Neural progenitor cell (in vitro differentiated cells): ENCODE data around the gene COG5. TPM values are rescaled to one million over a fixed set of nuclear protein-coding genes. Genes with fewer than 3 reads are reported as not detected.

ENCODE experiments used
- DNase-seq: peaks from one replicate; pipeline ENCODE4 v3.0.0-alpha.2; 2016; ENCODE audit warnings: low spot score
- H2AFZ ChIP-seq: fragments of 200-600 bp; sonication (generic); replicated peaks from 2 replicates; pipeline ENCODE4 v1.6.1; 2016; ENCODE audit warnings: antibody characterized with exemption
- H3F3A ChIP-seq: fragments of 200-600 bp; sonication (generic); 2 replicates; pipeline ENCODE4 v1.6.1; 2016; ENCODE audit warnings: antibody characterized with exemption, low read depth
- H3K27ac ChIP-seq: fragments of 200-600 bp; sonication (generic); 2 replicates; pipeline ENCODE4 v1.5.1; 2016; ENCODE audit warnings: mild to moderate bottlenecking
- H3K27me3 ChIP-seq: fragments of 200-600 bp; sonication (generic); 2 replicates; pipeline ENCODE4 v1.6.1; 2016; ENCODE audit warnings: mild to moderate bottlenecking, moderate library complexity
- H3K36me3 ChIP-seq: fragments of 200-600 bp; sonication (generic); 2 replicates; pipeline ENCODE4 v1.5.1; 2016
- H3K4me1 ChIP-seq: fragments of 200-600 bp; sonication (generic); 2 replicates; pipeline ENCODE4 v1.6.1; 2016; ENCODE audit warnings: mixed run types
- H3K4me2 ChIP-seq: fragments of 200-600 bp; sonication (generic); 2 replicates; pipeline ENCODE4 v1.6.1; 2016
- H3K4me3 ChIP-seq: fragments of 200-600 bp; sonication (generic); 2 replicates; pipeline ENCODE4 v1.5.1; 2016
- H3K79me2 ChIP-seq: fragments of 200-600 bp; sonication (generic); 2 replicates; pipeline ENCODE4 v1.6.1; 2016; ENCODE audit warnings: low read depth
- H3K9ac ChIP-seq: fragments of 200-600 bp; sonication (generic); 2 replicates; pipeline ENCODE4 v1.6.1; 2016
- H3K9me3 ChIP-seq: fragments of 200-600 bp; sonication (generic); 2 replicates; pipeline ENCODE4 v1.5.1; 2016; ENCODE audit warnings: low read depth
- H4K20me1 ChIP-seq: fragments of 200-600 bp; sonication (generic); 2 replicates; pipeline ENCODE4 v1.6.1; 2016; ENCODE audit warnings: low read depth
- H3K27ac Mint-ChIP-seq: 3 replicates; pipeline ENCODE4 v1.8.0; 2021; ENCODE audit warnings: mixed read lengths
- H3K27me3 Mint-ChIP-seq: 2 replicates; pipeline ENCODE4 v1.8.0; 2022; ENCODE audit warnings: low read depth, mild to moderate bottlenecking, inconsistent platforms, moderate library complexity, mixed read lengths; ENCODE audit not compliant: insufficient read depth
- H3K36me3 Mint-ChIP-seq: 3 replicates; pipeline ENCODE4 v1.8.0; 2021; ENCODE audit warnings: mixed read lengths
- H3K4me1 Mint-ChIP-seq: 3 replicates; pipeline ENCODE4 v1.8.0; 2021; ENCODE audit warnings: mixed read lengths
- H3K4me3 Mint-ChIP-seq: 3 replicates; pipeline ENCODE4 v1.8.0; 2021; ENCODE audit warnings: mild to moderate bottlenecking, moderate library complexity, mixed read lengths
- H3K9me3 Mint-ChIP-seq: 3 replicates; pipeline ENCODE4 v1.8.0; 2020; ENCODE audit warnings: mixed read lengths
- CTCF ChIP-seq: fragments of 200-600 bp; sonication (generic); IDR thresholded peaks from 2 replicates; pipeline ENCODE4 v1.5.1; 2017; ENCODE audit warnings: antibody characterized with exemption, mild to moderate bottlenecking
- EZH2 ChIP-seq: fragments of 200-600 bp; sonication (generic); IDR thresholded peaks from 2 replicates; pipeline ENCODE4 v1.6.1; 2017; ENCODE audit warnings: antibody characterized with exemption, mild to moderate bottlenecking, moderate library complexity
- EZH2phosphoT487 ChIP-seq: fragments of 200-600 bp; sonication (generic); IDR thresholded peaks from 2 replicates; pipeline ENCODE4 v1.6.1; 2017; ENCODE audit warnings: antibody characterized with exemption
- total RNA-seq: library from RNA; depleted of rRNA; stranded (reverse); fragments of >200 nt; gene quantifications from 2 replicates; pipeline ENCODE4 v1.2.3, GENCODE V29; 2015; ENCODE audit warnings: low replicate concordance

Gene COG5
- 33.3 and 90.5 TPM in 2 replicates for total RNA-seq

GRCh38 chr7:107563775-107564552 lies at the start of gene COG5, which contains the start of gene DUS4L:
Gene COG5 (minus strand): TSS chr7:107563920. CDS start chr7:107563896, 24 bp downstream.
Gene DUS4L (plus strand): TSS chr7:107563971. CDS start chr7:107567071, 3,100 bp downstream.
- peaks cover 3% of the 10 kb centered on the region for H4K20me1 ChIP-seq
- peaks cover 32% of the 10 kb centered on the region for H3K4me1 Mint-ChIP-seq
- TF ChIP-seq EZH2phosphoT487 (no peak), EZH2 (no peak), CTCF (no peak)
- H2AFZ ChIP-seq, result peak within 1 kb of the TSS; percentile 98
- H3K36me3 Mint-ChIP-seq, result no peaks in the 10 kb centered on the region
- H3K9me3 Mint-ChIP-seq, result no peaks in the 10 kb centered on the region
- no peaks in the 10 kb centered on the region for H3F3A ChIP-seq
- peak within 1 kb of the TSS; percentile 88 for H3K27ac Mint-ChIP-seq
- peak within 1 kb of the TSS; percentile 88 for H3K4me3 ChIP-seq
- peak; percentile 91 for DNase-seq
- H3K27me3 Mint-ChIP-seq, result no peaks in the 10 kb centered on the region
- no peaks in the 10 kb centered on the region for H3K36me3 ChIP-seq
- peak within 1 kb of the TSS; percentile 87 for H3K9ac ChIP-seq
- no peaks in the 10 kb centered on the region for H3K9me3 ChIP-seq
- H3K4me1 ChIP-seq, result peaks cover 16% of the 10 kb centered on the region
- H3K79me2 ChIP-seq, result peaks cover 69% of the 10 kb centered on the region
- H3K4me3 Mint-ChIP-seq, result peak within 1 kb of the TSS; percentile 87
- peak within 1 kb of the TSS; percentile 51 for H3K27ac ChIP-seq
- no peaks in the 10 kb centered on the region for H3K27me3 ChIP-seq
- peak within 1 kb of the TSS; percentile 88 for H3K4me2 ChIP-seq

GRCh38 chr7:107613439-107613838 lies 49.7 kb upstream of the COG5 start:
- Histone ChIP-seq H3K4me1 (no peaks in the 10 kb centered on the region), H4K20me1 (no peaks in the 10 kb centered on the region), H3K4me3 (no peak overlapping the region), H3K27me3 (no peaks in the 10 kb centered on the region), H3K27ac (no peak overlapping the region), H3K36me3 (peaks cover 3% of the 10 kb centered on the region), H3K79me2 (no peaks in the 10 kb centered on the region), H3K9me3 (no peaks in the 10 kb centered on the region), H3K4me2 (no peak overlapping the region), H3K9ac (no peak overlapping the region), H2AFZ (no peak overlapping the region), H3F3A (no peaks in the 10 kb centered on the region)
- no peak for DNase-seq
- Mint-ChIP-seq H3K4me3 (no peak overlapping the region), H3K36me3 (peaks cover 11% of the 10 kb centered on the region), H3K27ac (no peak overlapping the region), H3K4me1 (no peaks in the 10 kb centered on the region), H3K27me3 (no peaks in the 10 kb centered on the region), H3K9me3 (no peaks in the 10 kb centered on the region)
- TF ChIP-seq EZH2phosphoT487, result no peak
- TF ChIP-seq EZH2, result no peak
- TF ChIP-seq CTCF, result no peak

GRCh38 chr7:107610323-107610722 lies 46.6 kb upstream of the COG5 start:
- H3K4me1 Mint-ChIP-seq, result peaks cover 2% of the 10 kb centered on the region
- no peak overlapping the region for H3K4me3 Mint-ChIP-seq
- DNase-seq, result no peak
- TF ChIP-seq EZH2 (no peak), EZH2phosphoT487 (no peak), CTCF (no peak)
- no peaks in the 10 kb centered on the region for H3K9me3 Mint-ChIP-seq
- H3K27ac Mint-ChIP-seq, result no peak overlapping the region
- H3K27me3 ChIP-seq, result no peaks in the 10 kb centered on the region
- H3K9me3 ChIP-seq, result no peaks in the 10 kb centered on the region
- H2AFZ ChIP-seq, result no peak overlapping the region
- H3K9ac ChIP-seq, result no peak overlapping the region
- peaks cover 9% of the 10 kb centered on the region for H3K36me3 Mint-ChIP-seq
- no peaks in the 10 kb centered on the region for H4K20me1 ChIP-seq
- H3K4me1 ChIP-seq, result no peaks in the 10 kb centered on the region
- H3F3A ChIP-seq, result no peaks in the 10 kb centered on the region
- no peaks in the 10 kb centered on the region for H3K79me2 ChIP-seq
- peaks cover 3% of the 10 kb centered on the region for H3K36me3 ChIP-seq
- H3K27me3 Mint-ChIP-seq, result no peaks in the 10 kb centered on the region
- H3K4me2 ChIP-seq, result no peak overlapping the region
- H3K4me3 ChIP-seq, result no peak overlapping the region
- no peak overlapping the region for H3K27ac ChIP-seq
